Activated CD8-positive, alpha-beta memory T cell treated with anti-CD3 and anti-CD28 coated beads, Interleukin-2, amount 50 U/mL, for 24 hours (primary cell): Measurements from ENCODE around the gene PRKCA.

ENCODE experiments used
- DNase-seq: peaks from one replicate; pipeline ENCODE4 v3.0.0-alpha.2; 2020; ENCODE audit errors: extremely low read depth

PRKCA gene

DNA sequence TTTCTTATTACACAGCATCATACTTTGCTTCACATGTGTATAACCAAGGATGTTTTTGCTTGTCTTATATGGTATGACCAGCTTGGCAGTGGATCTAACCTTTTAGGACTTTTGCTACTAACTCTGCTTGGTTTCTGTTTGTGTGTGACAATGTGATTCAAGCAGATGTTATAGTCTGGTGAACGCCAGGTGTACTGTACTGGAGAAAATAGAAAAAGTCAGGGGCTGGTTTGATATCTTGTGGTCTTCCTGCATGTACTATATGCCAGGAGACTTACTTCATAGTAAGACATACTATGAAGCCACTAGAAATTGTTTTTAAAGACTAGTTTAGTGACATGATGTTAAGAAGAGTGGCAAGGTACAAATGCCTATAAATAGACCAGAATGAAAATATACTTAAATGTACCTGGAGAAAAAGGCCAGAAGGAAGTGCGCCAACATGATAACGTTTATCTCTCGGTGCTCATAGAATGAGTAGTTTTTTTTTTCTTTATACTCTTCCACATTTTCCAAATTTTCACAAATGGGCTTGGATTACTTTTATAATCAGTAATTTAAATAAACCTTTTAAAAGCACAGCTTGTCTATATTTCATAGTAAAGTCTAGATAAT lies 112.3 kb downstream of the PRKCA start:
- no peak for DNase-seq

DNA sequence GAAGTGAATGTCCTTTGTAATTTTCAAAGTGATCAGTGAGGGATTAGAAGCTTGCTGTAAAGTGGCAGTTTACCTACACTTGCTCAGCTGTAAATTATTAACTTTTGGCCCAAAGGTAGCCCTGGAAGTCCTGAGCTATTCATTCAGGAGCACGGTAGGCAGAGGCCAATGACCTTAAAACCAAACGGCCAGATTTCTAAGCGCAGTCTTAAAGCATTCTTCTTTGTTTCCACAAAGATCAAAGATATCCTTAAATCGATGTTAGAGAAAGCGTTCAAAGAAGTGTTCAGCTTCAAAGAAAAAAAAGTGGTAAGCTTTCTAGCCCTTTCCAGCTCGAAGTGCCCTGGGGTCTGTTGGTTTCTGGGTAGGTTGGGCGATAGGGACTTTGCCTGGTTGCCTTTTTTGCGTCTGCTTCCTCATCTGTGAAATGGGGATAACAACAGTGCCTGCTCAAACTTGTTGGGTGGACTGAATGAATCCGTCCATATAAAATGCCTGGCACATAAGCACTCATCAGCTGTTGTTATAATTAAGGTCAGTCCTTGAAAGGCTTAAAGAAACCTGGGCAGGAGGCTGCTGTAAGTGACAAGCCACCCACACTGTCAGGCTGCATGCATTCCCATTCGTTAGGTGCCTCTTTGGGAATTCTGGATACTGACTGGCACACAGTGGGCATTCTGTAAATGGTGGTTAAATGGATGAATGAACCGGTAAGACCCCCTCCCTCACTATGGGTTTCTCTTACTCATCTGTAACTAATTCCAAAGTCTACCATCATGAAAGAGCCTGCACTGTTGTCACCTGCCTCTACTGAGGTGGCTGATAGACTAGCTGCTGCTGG lies 113.2 kb downstream of the PRKCA start:
- no peak for DNase-seq

DNA sequence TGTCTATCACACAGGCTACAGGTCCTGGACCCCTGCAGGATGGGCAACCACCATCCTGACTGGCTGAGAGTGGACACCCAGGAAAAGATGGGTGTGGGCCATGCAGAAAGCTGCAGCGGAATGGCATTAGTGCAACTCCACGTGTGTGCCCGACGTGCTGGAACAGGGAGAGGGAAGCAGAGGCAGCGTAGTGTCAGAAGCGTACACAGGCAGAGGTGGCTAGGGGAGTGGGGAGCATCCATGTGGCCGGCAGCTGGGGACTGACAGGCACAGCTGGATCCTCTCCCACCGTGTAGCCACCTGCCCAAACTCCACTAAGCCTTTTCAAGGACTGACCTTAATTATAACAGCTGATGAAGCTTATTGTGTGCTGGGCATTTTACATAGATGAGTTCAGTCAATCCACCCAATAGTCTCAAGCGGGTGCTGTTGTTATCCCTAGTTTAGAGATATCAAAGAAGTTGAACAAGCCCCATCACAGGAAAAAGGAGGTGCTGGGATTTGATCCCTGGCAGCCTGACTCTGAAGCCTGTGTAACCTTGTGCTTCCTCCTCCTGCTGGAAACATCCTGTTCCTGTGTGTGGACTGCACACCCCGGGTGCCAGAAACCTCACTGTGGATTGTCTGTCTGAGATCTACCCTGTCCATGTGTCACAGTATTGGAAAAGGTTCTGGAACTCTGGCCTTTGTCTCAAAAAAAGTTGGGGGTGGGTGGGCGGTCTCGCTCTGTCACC lies 114.0 kb downstream of the PRKCA start:
- DNase-seq = no peak

DNA sequence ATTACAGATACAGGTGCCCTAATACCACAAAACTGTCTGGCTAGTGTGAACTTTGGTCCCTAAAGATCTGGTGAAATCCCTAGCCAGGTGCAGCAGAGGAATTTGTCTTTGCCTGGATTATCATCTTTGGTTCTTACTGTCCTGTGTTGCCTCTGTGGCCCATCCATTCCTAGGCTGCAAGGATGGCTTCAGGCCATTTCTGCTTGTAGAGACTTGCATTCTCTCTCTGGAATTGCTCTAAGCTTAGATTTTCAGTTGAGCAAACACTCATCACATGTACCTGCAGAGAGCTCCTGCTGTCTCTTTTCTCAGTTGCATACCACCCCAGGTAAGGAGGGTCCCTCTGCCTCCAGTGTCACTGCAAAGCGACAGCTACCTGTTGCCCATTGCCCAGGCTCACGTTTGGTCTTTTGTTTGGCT lies 114.9 kb downstream of the PRKCA start:
- DNase-seq = no peak

DNA sequence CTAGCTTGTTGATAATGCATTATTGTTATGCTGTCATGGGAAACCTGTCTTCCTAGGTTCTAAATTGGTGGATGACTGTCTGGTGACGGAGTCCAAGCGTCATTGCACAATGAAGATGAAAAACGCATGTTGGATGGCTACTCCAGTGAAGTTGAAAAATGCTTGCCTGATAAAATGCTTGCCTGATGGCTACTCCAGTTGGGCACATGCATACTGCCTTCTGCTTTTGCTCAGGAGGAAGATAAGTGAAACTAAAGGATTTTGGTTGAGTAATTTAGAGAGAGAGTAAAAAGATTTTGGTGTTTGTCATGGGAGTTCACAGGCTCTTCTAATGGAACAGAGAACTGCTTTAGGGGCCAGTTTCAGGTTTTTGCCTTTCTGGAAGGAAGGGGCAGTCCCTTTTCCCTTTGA lies 118.6 kb downstream of the PRKCA start:
- DNase-seq = no peak

DNA sequence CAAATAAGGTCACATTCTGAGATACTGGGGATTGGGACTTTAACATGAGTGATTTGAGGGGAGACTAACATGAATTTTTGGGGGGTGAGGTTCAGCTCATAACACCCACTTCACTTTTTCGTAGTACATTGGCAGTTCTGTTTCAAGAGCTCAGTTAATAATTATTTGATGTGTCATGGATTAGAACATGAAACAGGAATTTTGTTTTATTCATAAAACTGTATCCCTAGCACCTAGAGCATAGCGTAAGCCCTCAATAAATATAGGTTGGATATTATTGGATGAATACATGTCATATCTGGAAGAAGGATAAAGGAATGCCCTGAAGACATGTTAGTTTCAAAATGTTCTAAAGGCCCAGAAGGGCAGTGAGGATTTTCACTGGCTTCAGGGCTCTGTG lies 119.8 kb downstream of the PRKCA start:
- no peak for DNase-seq

DNA sequence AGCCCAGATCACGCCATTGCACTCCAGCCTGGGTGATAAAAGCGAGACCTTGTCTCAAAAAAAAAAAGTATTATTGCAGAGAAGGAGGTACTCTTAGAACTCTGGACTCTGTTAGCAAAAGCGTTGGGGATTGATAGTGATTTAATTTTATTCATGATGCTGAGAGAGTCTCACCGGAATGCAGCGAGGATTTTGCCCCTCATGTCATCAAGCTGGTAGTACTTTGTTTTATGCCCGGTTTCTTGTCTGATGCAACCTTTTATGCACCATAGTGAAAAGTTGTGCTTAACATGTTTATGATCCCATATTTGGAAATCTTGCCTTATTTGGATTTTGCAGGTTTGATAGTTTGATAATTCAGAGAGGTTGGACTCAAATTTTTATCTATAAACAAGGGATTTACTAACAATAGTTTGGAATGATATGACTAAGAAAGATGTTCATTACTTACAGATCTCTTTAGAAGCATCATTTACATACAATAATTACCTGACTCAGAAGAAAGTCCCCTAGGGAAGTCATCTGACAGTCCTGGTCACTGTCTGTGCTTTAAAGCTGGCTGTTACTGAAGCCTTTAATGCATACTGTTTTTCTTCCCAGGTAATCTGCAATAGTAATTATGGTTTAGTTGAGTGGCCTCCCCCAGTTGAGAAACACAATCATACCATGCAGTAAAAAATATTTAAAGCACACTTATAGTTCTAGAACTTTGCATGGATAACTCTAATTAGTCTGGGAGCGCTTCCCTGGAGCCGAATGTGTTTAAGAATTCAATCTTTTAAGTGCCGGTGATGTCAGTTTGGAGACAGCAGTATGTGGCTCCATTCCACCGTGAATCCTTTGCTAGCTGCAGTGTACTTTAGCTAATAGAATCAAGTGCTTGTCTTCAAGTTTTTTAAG lies 120.9 kb downstream of the PRKCA start:
- no peak for DNase-seq

DNA sequence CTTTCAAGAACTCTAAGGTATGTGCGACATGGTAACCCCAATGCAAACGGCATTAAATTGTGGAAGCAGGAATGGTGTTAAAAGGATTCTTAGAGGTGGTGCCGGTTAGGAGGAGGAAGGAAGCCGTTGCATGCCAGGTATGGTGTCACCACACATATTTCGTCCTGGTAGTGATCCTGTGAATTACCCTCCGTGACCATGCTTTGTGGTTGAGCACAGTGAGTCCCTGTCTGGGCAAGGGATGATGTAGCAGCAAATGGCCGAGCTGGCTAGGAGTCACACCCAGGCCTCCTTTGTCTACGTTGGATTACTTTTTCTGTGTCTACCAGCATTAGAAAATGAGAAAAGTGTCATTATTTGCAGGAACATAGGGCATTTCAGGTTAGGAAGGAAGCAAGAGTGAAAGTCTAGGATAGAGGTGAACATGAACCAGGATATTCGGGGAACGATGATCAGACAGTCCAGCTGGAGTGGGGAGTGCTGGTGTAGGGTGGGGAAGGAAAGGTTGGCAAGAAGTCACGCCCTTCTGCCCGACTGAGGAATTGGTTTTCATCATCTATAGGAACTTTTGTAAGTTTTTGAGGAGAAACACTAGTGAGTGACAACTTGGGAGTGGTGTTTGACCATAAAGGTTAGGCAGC lies 123.5 kb downstream of the PRKCA start:
- DNase-seq = no peak

DNA sequence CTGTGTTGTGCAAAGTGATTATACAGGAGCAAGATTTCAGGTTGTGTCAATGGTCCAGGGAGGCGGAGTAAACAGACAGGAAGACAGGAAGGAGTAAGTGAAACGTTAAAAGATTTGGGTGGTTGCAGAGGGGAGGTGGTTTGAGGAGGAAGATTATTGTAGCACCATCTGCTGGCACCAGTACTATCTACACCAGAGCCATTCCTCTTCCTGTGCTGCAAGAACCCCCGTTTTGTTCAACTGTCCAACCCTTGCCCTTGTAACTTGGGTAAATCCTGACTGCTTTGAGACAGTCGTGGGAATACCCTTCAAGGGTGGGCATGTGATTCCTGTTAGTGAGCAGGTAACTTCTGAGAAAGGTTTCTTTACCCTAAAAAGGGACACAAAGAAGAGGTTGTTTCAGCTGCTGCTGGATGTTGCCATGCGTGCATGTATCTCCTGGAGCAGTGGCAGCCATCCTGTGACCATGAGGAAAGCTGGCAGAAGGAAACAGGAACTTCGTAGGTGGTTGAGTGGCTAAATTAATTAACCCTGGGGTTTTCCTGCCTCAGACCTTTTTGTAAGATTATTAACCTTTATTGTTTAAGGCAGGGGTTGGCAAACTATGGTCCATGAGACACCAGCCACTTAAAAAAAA lies 124.1 kb downstream of the PRKCA start:
- DNase-seq = no peak

DNA sequence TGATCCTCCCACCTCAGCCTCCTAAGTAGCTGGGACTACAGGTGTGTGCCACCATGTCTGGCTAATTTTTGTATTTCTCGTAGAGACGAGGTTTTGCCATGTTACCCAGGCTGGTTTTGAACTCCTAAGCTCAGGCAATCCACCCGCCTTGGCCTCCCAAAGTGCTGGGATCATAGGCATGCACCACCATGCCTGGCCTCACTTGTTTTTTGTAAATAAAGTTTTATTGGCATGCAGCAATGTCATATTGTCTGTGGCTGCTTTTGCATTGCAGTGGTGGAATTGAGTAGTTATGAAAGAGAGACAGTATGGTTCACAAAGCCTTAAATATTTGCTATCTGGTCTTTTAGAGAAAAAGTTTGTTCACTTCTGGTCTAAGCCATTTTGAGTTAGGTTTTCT lies 124.7 kb downstream of the PRKCA start:
- DNase-seq = no peak

DNA sequence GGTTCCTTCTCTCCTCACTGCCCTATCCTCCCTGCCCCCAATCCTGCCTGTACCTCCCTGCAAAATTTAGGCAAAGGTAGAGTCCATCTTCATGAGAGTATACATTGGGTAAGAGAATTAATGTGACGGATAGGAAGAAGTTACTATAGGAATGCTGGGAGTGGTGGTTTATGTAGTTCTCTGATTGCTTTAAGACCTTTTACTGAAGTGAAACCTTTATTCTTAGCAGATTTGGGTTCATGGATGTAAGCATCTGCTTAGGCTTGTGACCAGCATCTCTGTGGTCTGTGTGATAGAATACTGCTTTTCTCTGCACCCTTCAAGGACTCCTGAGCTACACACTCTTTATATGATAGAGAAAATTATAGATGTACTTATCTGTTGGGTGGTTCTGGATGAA lies 127.3 kb downstream of the PRKCA start:
- DNase-seq = no peak

DNA sequence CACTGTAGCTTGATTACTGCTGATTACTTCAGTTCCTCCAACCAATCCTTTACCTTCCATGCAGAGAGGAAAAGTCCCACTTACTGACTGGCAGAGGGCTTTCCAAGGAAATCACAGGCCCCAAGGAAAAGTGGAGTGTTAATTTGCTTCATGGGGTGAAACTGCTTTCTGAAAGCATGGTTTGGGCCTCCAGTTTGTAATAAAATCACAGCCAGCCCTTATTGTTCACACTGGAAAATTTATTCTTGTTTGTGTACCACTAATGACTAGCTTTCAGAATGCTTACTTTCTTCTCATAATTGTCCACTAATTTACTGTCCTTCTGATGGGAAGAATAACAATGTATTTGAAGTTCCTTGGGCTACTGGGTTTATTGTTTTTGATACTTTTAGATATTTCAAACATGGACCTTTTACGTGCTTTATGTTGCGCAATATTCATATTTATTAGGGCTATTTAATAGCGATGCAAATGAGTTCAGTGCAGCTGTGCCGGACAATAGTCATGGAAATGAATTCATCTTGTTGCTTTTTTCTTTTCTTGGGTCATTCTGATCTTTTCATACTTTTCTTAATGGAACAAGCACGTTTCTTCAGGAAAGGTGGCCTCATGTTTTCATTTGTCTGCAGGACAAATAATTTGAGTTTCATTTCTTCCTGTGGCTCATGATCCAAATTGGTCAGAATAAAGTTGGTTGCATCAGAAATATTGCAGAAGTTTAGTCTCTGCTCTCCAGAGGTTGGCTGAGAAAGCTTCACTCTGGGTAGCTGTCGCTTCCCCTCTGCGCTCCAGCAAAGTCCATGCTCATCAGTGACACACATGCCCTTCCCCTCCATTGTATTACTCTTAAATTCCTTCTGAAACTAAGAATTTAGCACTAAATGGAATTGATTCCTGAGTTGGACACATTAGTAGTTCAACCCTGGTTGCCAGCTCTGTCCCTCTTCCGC lies 128.7 kb downstream of the PRKCA start:
- DNase-seq = no peak

DNA sequence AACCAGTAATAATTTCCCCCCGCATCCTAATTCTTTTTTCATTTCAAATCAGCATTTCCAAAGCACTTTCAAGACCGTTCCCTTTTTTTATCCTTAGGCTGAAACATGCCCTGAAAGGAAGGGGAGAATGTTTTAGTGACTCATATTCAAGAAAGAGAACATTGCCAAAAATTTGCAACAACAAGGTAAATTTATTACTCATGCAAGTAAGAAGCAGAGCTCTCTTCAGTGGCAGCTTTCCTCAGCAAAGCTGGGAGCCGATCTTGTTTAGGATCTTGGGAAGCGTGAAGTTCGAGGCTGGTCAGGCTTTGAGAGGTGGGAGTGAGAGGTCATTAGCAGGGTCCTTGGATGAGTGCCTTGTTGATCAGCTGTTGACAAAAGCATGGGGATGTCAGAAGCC lies 129.5 kb downstream of the PRKCA start:
- DNase-seq = no peak

DNA sequence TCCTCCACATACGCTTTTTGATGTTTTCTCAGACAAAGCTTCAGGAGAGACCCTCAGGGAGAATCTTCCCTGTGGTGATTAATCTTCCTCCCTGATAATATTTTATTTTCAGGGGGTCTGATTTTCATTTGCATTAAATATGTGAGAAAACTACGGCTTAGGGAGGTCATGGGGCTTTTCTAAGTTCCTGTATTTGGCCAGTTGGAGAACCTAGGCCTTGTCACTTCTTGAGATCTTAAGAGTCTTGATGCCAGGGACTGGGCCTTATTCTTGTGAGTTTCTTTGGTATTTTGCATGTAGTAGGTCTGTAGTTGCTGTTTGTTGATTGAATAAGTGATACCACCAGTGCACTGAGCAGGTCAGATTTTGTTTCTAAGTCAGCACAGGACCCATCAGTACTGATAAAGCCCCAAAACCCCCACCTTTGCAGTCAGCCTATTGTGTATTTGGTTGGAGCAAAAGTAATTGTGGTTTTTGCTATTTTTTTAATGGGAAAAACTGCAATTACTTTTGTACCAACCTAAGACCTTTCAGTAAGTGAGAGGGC lies 130.1 kb downstream of the PRKCA start:
- DNase-seq = no peak

DNA sequence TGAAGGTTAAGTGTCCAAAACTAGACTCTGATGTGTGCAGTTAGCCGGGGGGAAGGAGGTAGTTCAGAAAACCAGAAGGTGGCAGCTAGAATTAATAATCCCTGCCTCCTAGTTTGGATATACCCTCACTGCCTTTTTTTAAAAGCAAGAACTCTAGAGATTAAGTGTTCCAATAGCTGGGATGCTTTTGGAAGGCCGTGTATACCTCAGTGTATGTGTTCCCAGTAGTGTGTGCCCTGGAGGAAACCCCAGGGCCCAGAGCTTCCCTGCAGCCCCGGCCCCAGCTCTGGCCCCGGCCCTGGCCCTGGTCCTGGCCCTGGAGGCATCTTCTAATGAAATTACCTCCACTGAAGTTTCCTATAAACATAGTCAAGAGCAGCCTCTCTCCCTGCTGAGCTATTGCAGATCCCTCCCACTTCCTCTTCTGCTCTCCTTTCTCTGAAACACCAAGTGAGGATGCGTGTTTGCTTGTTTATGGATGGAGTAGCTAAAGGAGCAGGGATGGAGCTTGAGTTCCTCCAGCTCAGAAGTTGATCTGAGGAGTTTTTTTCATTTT lies 130.7 kb downstream of the PRKCA start:
- no peak for DNase-seq

DNA sequence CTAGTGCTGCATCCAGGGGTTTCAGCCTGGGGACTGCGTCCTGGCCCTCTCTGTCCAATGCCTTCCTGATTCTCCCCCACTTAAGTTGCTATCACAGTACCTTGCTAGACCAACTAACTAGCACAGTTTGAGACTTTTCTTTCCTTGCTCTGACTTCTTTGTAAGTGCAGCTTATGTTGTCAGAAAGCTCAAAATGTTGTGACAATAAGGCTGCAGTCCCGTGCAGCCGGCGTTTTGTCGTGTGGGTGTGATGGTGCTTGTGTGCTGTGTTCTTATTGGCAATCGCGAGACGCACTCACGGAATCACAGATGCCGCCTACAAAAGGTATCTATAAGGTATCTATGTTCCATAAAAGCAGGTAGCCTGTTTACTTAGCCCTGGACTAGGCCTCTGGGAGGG lies 132.8 kb downstream of the PRKCA start:
- no peak for DNase-seq

DNA sequence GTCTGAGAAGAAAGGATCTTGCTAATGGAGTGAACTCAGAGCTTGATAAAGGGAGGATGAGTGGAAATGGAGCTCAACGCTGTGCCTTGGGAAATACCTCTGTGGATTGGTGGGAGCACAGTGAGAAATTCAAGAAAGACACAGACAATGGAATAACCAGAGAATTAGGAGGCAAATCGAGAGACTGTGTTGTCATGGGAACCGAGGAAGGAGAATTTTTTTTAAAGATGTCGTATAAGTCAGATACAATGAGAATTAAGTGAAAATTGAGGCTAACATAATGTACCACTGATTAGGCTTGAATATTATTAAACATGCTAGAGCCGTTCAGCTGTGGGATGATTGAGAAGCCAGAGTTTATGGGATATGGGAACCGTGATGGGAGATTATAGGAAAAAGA lies 134.2 kb downstream of the PRKCA start:
- DNase-seq = no peak

DNA sequence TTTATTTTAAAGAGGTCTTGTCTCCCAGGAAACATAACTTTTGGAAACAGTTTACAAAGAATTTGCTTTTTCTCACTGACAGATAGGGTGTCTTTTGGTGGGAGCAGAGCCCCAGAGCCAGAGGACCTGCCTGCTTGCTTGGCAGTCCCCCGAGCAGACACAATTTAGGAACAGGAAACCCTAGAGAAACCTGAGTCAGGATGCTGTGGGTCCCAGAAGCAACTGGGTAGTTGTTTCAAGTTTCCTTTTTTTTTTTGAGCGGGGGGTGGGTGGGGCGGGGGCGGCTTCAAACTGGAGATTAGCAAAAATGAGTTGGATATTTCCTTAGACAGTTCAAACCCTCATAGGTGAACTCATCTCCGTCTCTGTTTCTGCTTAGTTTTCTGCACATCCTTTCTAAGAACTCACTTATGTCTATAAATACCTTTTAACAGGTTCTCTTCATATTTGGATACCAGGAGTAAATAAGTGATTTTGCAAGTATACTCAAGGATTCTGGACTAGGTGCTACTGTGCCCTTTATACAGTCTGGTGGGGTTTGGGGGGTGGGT lies 135.1 kb downstream of the PRKCA start:
- no peak for DNase-seq

DNA sequence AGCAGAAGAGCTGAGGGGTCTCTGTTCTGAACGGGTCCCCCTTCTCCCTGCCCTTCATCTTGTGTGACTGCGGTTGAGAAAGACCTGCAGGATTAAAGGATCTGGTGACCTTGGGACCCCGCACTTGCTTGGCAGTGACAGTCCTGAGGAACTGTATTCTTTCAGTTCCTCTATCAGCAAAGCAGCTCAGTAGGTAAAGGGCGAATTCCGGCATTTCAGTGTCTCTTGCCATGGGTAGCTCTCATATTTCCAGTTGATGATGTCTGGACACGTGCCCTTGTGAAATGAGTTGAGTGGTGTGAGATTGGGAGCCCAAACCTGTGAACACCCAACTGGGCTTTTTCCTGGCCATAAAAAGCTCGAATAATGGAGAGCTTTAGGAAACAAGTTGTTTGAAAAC lies 135.7 kb downstream of the PRKCA start:
- no peak for DNase-seq
